HepG2 (cell line): ENCODE data around the gene NPDC1. TPM values are rescaled to one million over a fixed set of nuclear protein-coding genes. Genes with fewer than 3 reads are reported as not detected.

Experiments used
- ATF1 ChIP-seq: IDR thresholded peaks from 2 replicates; pipeline ENCODE4 v1.6.1; 2016; ENCODE audit warnings: mild to moderate bottlenecking, control low read depth
- DR1 ChIP-seq: sonication (generic); formaldehyde crosslinking; IDR thresholded peaks from 2 replicates; pipeline ENCODE4 v1.8.0; 2021; ENCODE audit warnings: mild to moderate bottlenecking, missing genetic modification reagents, inconsistent platforms
- GTF2F1 ChIP-seq: fragments of 150-350 bp; IDR thresholded peaks from 2 replicates; pipeline ENCODE4 v1.6.1; 2014; ENCODE audit warnings: low read length
- HOXA3 ChIP-seq: sonication (generic); formaldehyde crosslinking; IDR thresholded peaks from 2 replicates; pipeline ENCODE4 v1.5.0; 2020; ENCODE audit warnings: missing genetic modification reagents
- MTERF4 ChIP-seq: sonication (generic); formaldehyde crosslinking; IDR thresholded peaks from 2 replicates; pipeline ENCODE4 v1.8.0; 2023; ENCODE audit warnings: mild to moderate bottlenecking, missing genetic modification reagents
- MYNN ChIP-seq: sonication (generic); formaldehyde crosslinking; IDR thresholded peaks from 2 replicates; pipeline ENCODE4 v1.4.0; 2020; ENCODE audit warnings: mild to moderate bottlenecking, low read depth, missing genetic modification reagents
- NCOA1 ChIP-seq: sonication (generic); formaldehyde crosslinking; IDR thresholded peaks from 2 replicates; pipeline ENCODE4 v1.9.0; 2021; ENCODE audit warnings: missing genetic modification reagents
- PCBP2 ChIP-seq: fragments of 200-400 bp; formaldehyde crosslinking; optimal IDR thresholded peaks from 2 replicates; pipeline ENCODE3; 2018; ENCODE audit warnings: low read length, low read depth; ENCODE audit not compliant: poor library complexity, severe bottlenecking
- PHF21A ChIP-seq: sonication (generic); formaldehyde crosslinking; IDR thresholded peaks from 2 replicates; pipeline ENCODE4 v1.5.0; 2020; ENCODE audit warnings: mild to moderate bottlenecking, missing genetic modification reagents
- TBX3 ChIP-seq: fragments of 450-650 bp; IDR thresholded peaks from 2 replicates; pipeline ENCODE4 v1.6.1; 2017; ENCODE audit warnings: antibody characterized with exemption, mild to moderate bottlenecking, inconsistent platforms, borderline replicate concordance
- ZBTB26 ChIP-seq: IDR thresholded peaks from 2 replicates; pipeline ENCODE4 v1.6.1; 2016; ENCODE audit warnings: missing compliant biosample characterization, missing genetic modification reagents, borderline replicate concordance
- ZBTB33 ChIP-seq: sonication (generic); formaldehyde crosslinking; IDR thresholded peaks from 2 replicates; pipeline ENCODE4 v1.4.0; 2020; ENCODE audit warnings: missing genetic modification reagents
- ZNF160 ChIP-seq: sonication (generic); formaldehyde crosslinking; IDR thresholded peaks from 2 replicates; pipeline ENCODE4 v1.8.0; 2022; ENCODE audit warnings: mild to moderate bottlenecking, inconsistent platforms, missing genetic modification reagents
- ZNF30 ChIP-seq: sonication (generic); formaldehyde crosslinking; IDR thresholded peaks from 2 replicates; pipeline ENCODE4 v1.5.0; 2020; ENCODE audit warnings: mild to moderate bottlenecking, missing genetic modification reagents
- ZNF512 ChIP-seq: sonication (generic); formaldehyde crosslinking; IDR thresholded peaks from 2 replicates; pipeline ENCODE4 v1.4.0; 2020; ENCODE audit warnings: mild to moderate bottlenecking, missing genetic modification reagents
- ZSCAN21 ChIP-seq: sonication (generic); formaldehyde crosslinking; IDR thresholded peaks from 2 replicates; pipeline ENCODE4 v1.8.0; 2022; ENCODE audit warnings: mild to moderate bottlenecking, missing genetic modification reagents, moderate library complexity, borderline replicate concordance
- polyA plus RNA-seq, 8 experiments: library from polyadenylated mRNA; depleted of rRNA in 3 of 8; stranded (reverse) in 7 of 8; unstranded in 1 of 8; fragments of >200 nt; fragmentation: Illumina TruSeq in 4 of 8; extraction: Trizol in 4 of 8; gene quantifications; 2 replicates each; pipeline versions ENCODE4 v1.2.1 to v1.2.3, GENCODE V29; 2011 to 2016; ENCODE audit warnings: low read depth in 4 of 8, missing spikeins in 1 of 8, mixed read lengths in 1 of 8; ENCODE audit not compliant: insufficient read depth in 1 of 8
- total RNA-seq, 5 experiments: library from RNA; depleted of rRNA; stranded (reverse); fragments of >200 nt; fragmentation: Illumina TruSeq; extraction: Trizol; gene quantifications; 2 replicates each; pipeline ENCODE4 v1.2.3, GENCODE V29; 2016; ENCODE audit warnings: low read depth in 1 of 5

NPDC1 gene
- total and polyA plus RNA-seq, 2 of the 13 experiments (the other 11 are each of a cell fraction or from before 2014, with no cell fraction given) = 0.84 to 5.4 TPM

- TF ChIP-seq ZSCAN21 (CRISPR knock-in tag) (no peak), TBX3 (no peak), NCOA1 (no peak), MYNN (CRISPR knock-in tag) (no peak), ZNF160 (CRISPR knock-in tag) (no peak), MTERF4 (CRISPR knock-in tag) (0 out of 2 replicates have a peak, but pooled peaks have one; percentile 32), PHF21A (CRISPR knock-in tag) (no peak), ATF1 (no peak), ZNF30 (CRISPR knock-in tag) (no peak), ZBTB33 (CRISPR knock-in tag) (peak; percentile 95), DR1 (CRISPR knock-in tag) (no peak), GTF2F1 (no peak), ZNF512 (CRISPR knock-in tag) (no peak), ZBTB26 (CRISPR knock-in tag) (no peak), HOXA3 (CRISPR knock-in tag) (peak; percentile 32; the same call in 1 of the 2 replicates), PCBP2 (no peak)
Observed at GRCh38 chr9:137077758-137078693, 32.0 kb upstream of the NPDC1 start (continued).
